Body of pancreas (tissue), 4 donors: ENCODE data around the gene TYROBP. TPM values are rescaled to one million over a fixed set of nuclear protein-coding genes. Genes with fewer than 3 reads are reported as not detected.
A peak's percentile ranks its signal among the peaks of the same experiment; 100 is the strongest.

Experiments used
- ATAC-seq: fragments of 150-250 bp; one replicate; pipeline ENCODE4 v1.9.1; 2016
- DNase-seq, 4 donors: peaks; one replicate each; pipeline ENCODE4 v3.0.0-alpha.2; 2019
- H3K27ac ChIP-seq, 4 donors: fragments of 200-600 bp; sonication (generic); 1 replicate in 3 of 4; 2 replicates in 1 of 4; pipeline versions ENCODE4 v1.5.1 to v1.6.1; 2016 to 2019; ENCODE audit warnings: mild to moderate bottlenecking in 1 of 4, mixed read lengths in 1 of 4, moderate library complexity in 1 of 4
- H3K27me3 ChIP-seq, 2 donors: fragments of 200-600 bp; sonication (generic); one replicate each; pipeline ENCODE4 v1.6.0; 2016; ENCODE audit warnings: mild to moderate bottlenecking in 1 of 2
- H3K36me3 ChIP-seq, 2 donors: fragments of 200-600 bp; sonication (generic); replicated peaks in 1 of 2; 2 replicates each; pipeline ENCODE4 v1.5.1; 2016; ENCODE audit warnings: low read depth in 2 of 2; ENCODE audit not compliant: insufficient read depth in 1 of 2
- H3K4me1 ChIP-seq: fragments of 200-600 bp; sonication (generic); one replicate; pipeline ENCODE4 v1.6.0; 2016
- H3K4me3 ChIP-seq, 2 donors: fragments of 200-600 bp; sonication (generic); 1 replicate in 1 of 2; 2 replicates in 1 of 2; pipeline ENCODE4 v1.5.1; 2016 to 2019
- H3K9me3 ChIP-seq, 3 donors: fragments of 200-600 bp; sonication (generic); 1 replicate in 2 of 3; 2 replicates in 1 of 3; pipeline ENCODE4 v1.5.1; 2016
- POLR2A ChIP-seq, 3 donors: fragments of 450-650 bp; IDR thresholded peaks; one replicate each; pipeline ENCODE4 v1.6.1; 2016; ENCODE audit warnings: antibody characterized with exemption in 3 of 3, mild to moderate bottlenecking in 2 of 3
- WGBS, 2 donors: methylation state at CpG; one replicate each; pipeline ENCODE4 v1.1.5; 2017; 5-methylcytosine and 5-hydroxymethylcytosine counted together
- intact Hi-C: fragments of 100-400 bp; cut with DNase I; formaldehyde crosslinking; loops from one replicate; pipeline ENCODE4 v1.15.1; 2023
- total RNA-seq, 2 donors: library from RNA; depleted of rRNA; stranded (reverse); fragments of >200 nt; gene quantifications; one replicate each; pipeline ENCODE4 v1.1.0, GENCODE V29; 2016
- TF ChIP-seq, protein P1 (sequence below), 7 experiments: fragments of 450-650 bp in 4 of 7; fragments of 200-600 bp in 3 of 7; sonication (generic) in 3 of 7; IDR thresholded peaks; one replicate each; pipeline ENCODE4 v1.5.1; 2016 to 2019; ENCODE audit warnings: antibody characterized with exemption in 7 of 7

The TYROBP gene
- total RNA-seq, 2 donors from 2014 or later, result 19.2 to 38.6 TPM

DNA sequence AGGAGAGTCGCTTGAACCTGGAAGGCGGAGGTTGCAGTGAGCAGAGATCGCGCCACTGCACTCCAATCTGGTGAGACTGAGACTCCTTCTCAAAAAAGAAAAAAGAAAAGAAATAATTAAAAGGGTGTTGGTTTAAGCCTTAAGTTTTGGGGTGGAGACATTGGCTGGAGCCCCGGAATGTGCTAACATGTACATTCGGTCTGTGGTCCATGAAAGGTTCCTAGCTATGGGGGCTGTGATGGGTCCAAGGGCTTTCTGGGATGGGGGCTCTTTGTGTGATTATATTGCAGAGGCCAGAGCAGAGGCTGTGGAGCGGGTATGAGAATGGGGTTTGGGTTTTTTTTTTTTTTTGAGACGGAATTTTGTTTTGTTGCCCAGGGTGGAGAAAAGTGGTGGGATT lies 22.2 kb downstream of the TYROBP start:
- no peak for TF ChIP-seq POLR2A (IDR thresholded peaks at IDR 0.05)
- TF ChIP-seq, protein P1, sequence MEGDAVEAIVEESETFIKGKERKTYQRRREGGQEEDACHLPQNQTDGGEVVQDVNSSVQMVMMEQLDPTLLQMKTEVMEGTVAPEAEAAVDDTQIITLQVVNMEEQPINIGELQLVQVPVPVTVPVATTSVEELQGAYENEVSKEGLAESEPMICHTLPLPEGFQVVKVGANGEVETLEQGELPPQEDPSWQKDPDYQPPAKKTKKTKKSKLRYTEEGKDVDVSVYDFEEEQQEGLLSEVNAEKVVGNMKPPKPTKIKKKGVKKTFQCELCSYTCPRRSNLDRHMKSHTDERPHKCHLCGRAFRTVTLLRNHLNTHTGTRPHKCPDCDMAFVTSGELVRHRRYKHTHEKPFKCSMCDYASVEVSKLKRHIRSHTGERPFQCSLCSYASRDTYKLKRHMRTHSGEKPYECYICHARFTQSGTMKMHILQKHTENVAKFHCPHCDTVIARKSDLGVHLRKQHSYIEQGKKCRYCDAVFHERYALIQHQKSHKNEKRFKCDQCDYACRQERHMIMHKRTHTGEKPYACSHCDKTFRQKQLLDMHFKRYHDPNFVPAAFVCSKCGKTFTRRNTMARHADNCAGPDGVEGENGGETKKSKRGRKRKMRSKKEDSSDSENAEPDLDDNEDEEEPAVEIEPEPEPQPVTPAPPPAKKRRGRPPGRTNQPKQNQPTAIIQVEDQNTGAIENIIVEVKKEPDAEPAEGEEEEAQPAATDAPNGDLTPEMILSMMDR (IDR thresholded peaks at IDR 0.05), result no peak
- Histone ChIP-seq H3K4me3 (no peak overlapping the region), H3K36me3 (peaks cover 4 to 12% of the 10 kb centered on the region in 2 donors), H3K27ac (no peak overlapping the region), H3K9me3 (no peaks in the 10 kb centered on the region), H3K4me1 (no peaks in the 10 kb centered on the region), H3K27me3 (no peaks in the 10 kb centered on the region)
- no peak for ATAC-seq
- 94 to 95% methylated on average over 6 to 7 of the region's 8 CpGs for WGBS, 2 donors
- intact Hi-C loops, result loop anchor here (5.0 kb wide), 1 partner anchor 41 kb away; no protein-coding TSS in a partner anchor
- DNase-seq, result no peak

- no peak for ATAC-seq
- no peak for TF ChIP-seq POLR2A (IDR thresholded peaks at IDR 0.05)
- TF ChIP-seq, protein P1 (IDR thresholded peaks at IDR 0.05), result no peak
- peaks cover 4 to 12% of the 10 kb centered on the region in 2 donors for H3K36me3 ChIP-seq
- no peaks in the 10 kb centered on the region for H3K27me3 ChIP-seq
- DNase-seq, result no peak
- WGBS, 2 donors, result 91 to 94% methylated on average over 6 of the region's 6 CpGs
- H3K9me3 ChIP-seq, result no peaks in the 10 kb centered on the region
- intact Hi-C loops, result loop anchor here (5.0 kb wide), 1 partner anchor 42 kb away; no protein-coding TSS in a partner anchor
- no peak overlapping the region for H3K27ac ChIP-seq
- H3K4me1 ChIP-seq, result no peaks in the 10 kb centered on the region
- H3K4me3 ChIP-seq, result no peak overlapping the region
Measured at GRCh38 chr19:35885225-35885738, 22.8 kb downstream of the TYROBP start.

DNA sequence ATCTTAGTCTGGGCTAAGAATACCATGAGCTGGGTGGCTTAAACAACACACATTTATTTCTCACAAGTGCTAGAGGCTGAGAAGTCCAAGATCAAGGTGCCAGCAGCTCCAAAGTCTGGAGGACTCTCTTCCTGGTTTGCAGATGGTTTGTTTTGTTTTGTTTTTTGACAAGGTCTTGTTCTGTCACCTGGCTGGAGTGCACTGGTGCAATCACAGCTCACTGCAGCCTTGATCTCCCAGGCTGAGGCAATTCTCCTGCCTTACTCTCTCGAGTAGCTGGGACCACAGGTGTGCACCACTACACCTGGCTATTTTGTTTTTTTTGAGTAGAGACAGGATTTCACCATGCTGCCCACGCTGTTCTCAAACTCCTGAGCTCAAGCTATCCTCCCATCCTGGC lies 24.2 kb downstream of the TYROBP start:
- Histone ChIP-seq H3K4me3 (no peak overlapping the region), H3K27me3 (no peaks in the 10 kb centered on the region), H3K27ac (no peak overlapping the region), H3K4me1 (peaks cover 11% of the 10 kb centered on the region), H3K36me3 (peaks cover 0 to 2% of the 10 kb centered on the region in 2 donors), H3K9me3 (no peaks in the 10 kb centered on the region)
- DNase-seq (no peak), ATAC-seq (no peak)
- TF ChIP-seq, protein P1 (IDR thresholded peaks at IDR 0.05), result no peak
- 25 to 61% methylated on average over 2 of the region's 2 CpGs for WGBS, 2 donors
- intact Hi-C loops, result no loop called here

DNA sequence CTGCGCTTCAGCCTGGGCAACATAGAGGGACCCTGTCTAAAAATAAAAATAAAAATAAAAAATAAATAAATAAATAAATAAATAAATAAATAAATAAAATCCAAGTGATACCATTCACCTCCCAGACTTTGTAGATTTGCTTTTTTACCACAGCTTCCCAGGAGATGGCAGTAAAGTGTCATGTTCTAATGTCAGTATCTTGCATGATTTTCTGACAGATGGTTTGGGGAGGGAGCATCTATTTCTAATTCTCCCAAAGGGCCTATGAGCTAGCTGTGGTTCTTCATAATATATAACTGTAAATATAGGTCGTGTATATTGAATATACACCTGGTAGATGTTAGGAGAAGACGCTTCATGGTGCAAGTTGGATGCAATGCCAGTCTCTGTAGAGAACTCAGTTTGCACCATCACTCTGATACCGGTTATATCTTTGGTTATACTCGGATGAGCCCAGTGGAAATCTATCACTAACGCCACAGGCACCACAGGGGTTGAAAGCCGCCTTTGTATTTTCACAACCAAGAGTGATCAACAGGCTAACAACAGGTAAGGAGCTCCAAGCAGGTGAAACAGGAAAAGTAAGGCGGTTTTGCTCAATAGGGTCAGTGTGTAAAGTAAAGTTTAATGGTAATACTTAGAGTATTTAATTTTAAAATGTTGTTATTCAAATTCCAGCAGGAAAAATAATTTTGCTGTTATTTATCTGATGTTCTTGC lies 25.8 kb downstream of the TYROBP start:
- ATAC-seq, result peak; percentile 41
- peak; percentile 47 to 78 (median 53) for DNase-seq
- intact Hi-C loops, result no loop called here
- no peak overlapping the region for H3K4me3 ChIP-seq
- TF ChIP-seq, protein P1 (IDR thresholded peaks at IDR 0.05), result peak; percentile 50 to 77 (median 71)
- no peak for TF ChIP-seq POLR2A (IDR thresholded peaks at IDR 0.05)
- no peak overlapping the region for H3K27ac ChIP-seq
- H3K9me3 ChIP-seq, result no peaks in the 10 kb centered on the region
- H3K4me1 ChIP-seq, result peaks cover 13% of the 10 kb centered on the region
- no peaks in the 10 kb centered on the region for H3K36me3 ChIP-seq
- H3K27me3 ChIP-seq, result no peaks in the 10 kb centered on the region
- WGBS, 2 donors, result 15 to 23% methylated on average over 8 of the region's 8 CpGs
